Epithelial cell of proximal tubule (primary cell): ENCODE results near the gene CA7. TPM values are rescaled to one million over a fixed set of nuclear protein-coding genes. Genes with fewer than 3 reads are reported as not detected.

Experiments used
- DNase-seq: peaks from one replicate; pipeline ENCODE4 v3.0.0-alpha.2; 2011; ENCODE audit warnings: low read depth
- H3K4me3 ChIP-seq: 2 replicates; pipeline ENCODE4 v1.5.1; 2011; ENCODE audit warnings: low read depth, mild to moderate bottlenecking, low read length
- total RNA-seq: library from RNA; depleted of rRNA; stranded (reverse); fragments of >200 nt; gene quantifications from 2 replicates; pipeline ENCODE4 v1.2.3, GENCODE V29; 2015
- TF ChIP-seq, protein P1 (sequence below): conservative IDR thresholded peaks from 2 replicates; pipeline ENCODE4 v1.5.1; 2012; ENCODE audit warnings: low read depth, mild to moderate bottlenecking, low read length

The CA7 gene
- total RNA-seq, 1 donor from 2014 or later: 0.12 TPM

DNA sequence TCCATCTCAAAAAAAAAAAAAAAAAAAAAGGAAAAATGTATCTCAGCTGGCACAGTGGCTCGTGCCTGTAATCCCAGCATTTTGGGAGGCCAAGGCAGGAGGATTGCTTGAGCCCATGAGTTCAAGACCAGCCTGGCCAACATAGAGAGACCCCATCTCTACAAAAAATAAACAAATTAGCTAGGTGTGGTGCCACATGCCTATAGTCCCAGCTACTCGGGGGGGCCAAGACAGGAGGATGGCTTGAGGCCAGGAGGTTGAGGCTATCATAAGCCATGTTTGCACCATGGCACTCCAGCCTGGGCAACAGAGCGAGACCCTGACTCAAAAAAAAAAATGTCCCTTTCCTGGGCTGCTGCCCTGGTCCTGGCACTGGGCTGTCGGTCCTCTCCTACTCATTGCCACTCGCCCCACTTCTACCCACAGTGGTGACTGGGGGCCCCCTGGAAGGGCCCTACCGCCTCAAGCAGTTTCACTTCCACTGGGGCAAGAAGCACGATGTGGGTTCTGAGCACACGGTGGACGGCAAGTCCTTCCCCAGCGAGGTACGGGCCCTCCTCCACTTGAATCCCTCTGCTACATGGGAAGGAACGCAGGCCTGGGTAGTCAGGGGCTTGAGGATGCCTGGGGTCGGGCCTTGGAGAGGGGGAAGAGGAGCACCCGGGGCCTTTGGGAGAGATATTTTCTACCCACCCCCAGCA, 6.1 kb downstream of the CA7 start:
- no peak for DNase-seq
- TF ChIP-seq, protein P1, sequence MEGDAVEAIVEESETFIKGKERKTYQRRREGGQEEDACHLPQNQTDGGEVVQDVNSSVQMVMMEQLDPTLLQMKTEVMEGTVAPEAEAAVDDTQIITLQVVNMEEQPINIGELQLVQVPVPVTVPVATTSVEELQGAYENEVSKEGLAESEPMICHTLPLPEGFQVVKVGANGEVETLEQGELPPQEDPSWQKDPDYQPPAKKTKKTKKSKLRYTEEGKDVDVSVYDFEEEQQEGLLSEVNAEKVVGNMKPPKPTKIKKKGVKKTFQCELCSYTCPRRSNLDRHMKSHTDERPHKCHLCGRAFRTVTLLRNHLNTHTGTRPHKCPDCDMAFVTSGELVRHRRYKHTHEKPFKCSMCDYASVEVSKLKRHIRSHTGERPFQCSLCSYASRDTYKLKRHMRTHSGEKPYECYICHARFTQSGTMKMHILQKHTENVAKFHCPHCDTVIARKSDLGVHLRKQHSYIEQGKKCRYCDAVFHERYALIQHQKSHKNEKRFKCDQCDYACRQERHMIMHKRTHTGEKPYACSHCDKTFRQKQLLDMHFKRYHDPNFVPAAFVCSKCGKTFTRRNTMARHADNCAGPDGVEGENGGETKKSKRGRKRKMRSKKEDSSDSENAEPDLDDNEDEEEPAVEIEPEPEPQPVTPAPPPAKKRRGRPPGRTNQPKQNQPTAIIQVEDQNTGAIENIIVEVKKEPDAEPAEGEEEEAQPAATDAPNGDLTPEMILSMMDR: no peak
- H3K4me3 ChIP-seq: no peak overlapping the region

DNA sequence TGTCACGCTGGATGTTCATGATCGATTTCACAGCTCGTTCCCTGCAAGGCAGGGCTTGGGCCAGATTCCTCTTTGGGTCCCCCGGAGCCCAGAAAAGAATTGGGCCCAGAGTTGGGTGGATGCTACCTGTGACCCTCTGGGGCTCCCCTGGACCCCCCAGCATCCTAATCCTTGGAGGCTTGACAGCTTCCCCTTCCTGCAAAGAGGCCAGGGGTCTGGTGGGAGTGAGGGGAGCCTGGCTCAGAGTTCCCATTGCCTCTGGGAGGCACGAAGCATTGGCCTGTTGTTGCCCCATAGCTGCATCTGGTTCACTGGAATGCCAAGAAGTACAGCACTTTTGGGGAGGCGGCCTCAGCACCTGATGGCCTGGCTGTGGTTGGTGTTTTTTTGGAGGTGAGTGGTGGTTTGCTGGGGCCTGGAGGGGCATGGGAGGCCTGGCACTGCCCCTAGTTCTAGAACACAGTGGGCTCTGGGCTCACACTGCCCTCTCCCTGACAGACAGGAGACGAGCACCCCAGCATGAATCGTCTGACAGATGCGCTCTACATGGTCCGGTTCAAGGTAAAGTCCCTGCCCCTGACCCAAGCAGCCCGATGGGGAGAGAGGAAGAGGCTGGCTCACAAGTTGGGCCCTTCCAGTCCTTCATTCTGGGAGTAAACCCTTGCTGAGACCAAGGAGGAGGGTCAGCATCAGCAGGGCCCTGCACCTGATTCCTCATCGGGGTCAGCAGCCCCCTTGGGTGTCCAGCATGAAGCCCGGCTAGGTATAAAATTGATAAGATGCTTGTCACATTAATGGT, 7.2 kb downstream of the CA7 start:
- H3K4me3 ChIP-seq: no peak overlapping the region
- TF ChIP-seq, protein P1: no peak
- DNase-seq: no peak

DNA sequence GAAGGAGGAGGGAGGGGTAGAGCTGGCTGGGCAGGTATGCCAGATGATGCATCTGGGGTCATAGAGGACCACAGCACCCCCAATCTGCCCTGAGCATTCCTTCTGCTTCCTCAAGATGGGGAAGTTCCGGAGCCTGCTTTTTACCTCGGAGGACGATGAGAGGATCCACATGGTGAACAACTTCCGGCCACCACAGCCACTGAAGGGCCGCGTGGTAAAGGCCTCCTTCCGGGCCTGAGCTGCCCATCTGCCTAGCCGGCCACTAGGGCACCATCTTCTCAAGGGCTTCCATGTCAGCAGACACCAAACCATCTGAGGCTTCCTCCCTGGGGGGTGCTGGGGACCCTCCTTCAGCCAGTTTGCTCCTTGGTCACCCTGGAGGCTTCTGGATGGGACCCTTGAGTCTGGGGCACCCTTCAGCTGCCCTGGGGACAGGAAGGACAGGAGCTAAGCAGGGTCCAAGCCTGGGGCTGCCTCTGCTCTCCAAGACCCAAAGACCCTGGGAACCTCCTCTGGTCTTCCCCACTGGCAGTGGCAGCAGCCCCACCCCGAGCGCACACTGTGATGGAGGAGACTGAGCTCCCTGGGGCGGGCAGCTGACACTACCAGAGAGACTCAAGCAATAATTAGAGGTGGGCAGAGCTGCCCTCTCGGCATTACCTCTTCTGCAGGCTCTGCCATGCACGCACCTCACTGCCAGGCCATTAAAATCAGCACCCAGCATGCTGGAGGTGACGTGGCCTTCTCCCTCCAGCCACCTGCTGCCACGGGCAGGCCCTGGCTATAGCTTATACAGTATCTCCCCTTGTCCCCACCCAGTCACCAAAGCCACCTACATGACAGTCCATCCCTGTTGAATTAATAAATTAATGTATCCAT, 9.3 kb downstream of the CA7 start:
- no peak overlapping the region for H3K4me3 ChIP-seq
- DNase-seq: no peak

DNA sequence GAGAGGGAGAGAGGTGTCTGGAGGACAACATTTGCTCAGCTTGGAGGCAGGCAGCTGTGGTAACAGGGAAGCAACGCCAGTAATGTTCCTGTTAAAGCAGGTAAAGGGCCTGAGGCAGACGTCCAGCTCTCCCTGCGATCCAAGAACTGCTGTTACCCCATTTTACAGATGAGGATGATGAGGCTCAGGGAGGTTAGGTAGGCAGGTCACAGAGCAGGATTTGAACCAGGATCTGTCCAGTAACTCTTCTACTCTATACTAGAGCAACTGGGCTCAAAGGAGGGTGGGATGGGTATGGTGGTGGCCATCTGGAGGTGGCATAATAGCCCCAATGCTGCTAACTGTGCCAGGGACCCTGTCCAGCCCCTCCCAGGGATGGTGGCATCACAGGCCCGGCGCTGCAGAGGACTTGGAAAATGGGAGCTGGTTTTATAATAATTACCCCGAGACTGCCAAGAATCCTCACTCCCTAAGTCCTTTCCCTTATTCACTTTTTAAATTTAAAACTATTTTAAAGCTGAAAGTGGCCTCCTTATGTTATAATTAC, 12.0 kb downstream of the CA7 start:
- no peak for DNase-seq
- H3K4me3 ChIP-seq: no peak overlapping the region
- TF ChIP-seq, protein P1: no peak

More for the DNA sequence above, 9.3 kb downstream of the CA7 start:
- TF ChIP-seq, protein P1: no peak

DNA sequence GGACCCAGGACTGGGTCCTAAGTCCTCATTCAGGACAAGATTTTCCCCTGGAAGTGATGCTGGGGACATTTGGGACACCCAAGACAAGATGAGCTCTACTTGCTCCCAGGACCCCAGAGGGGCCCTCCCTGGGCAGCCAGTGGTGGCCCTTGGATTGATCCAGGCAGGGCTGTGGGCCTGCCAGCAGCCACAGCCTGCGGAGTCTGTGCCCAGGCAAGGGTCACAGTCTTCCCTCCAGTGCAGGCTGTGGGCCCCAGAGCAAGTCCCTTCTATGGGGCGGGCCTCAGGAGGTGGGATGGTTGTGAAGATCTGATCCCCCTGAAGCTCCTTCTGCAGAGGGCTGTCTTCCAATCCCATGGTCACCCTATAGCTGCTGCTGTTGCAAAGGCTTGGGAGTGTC, 12.6 kb downstream of the CA7 start:
- TF ChIP-seq, protein P1: no peak

DNA sequence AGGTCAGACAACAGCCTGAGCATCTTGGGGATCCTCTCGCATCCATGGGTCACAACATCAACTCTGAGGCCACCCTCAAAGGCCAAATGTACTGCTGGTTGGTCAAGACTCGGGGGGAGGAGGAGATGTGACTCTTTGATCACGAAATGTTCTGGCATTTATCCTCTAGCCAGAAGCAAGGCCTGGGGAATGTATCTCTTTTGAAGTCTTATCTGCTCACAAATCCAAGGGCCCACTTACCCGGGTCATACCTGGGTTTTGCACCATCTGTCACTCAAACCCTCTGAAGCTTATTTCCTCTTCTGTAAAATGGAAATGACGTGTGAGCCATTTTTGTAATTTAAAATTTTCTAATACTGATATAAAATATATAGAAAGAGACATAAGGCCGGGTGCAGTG, 13.2 kb downstream of the CA7 start:
- no peak overlapping the region for H3K4me3 ChIP-seq
- TF ChIP-seq, protein P1: no peak
- no peak for DNase-seq

More for the DNA sequence above, 12.6 kb downstream of the CA7 start:
- DNase-seq: no peak
- no peak overlapping the region for H3K4me3 ChIP-seq
